BJ (cell line): Measurements from ENCODE around the gene PHRF1. TPM values are rescaled to one million over a fixed set of nuclear protein-coding genes. Genes with fewer than 3 reads are reported as not detected.

Experiments used
- CTCF ChIA-PET: fragments of 350-600 bp; formaldehyde crosslinking; extraction: SDS; loops from one replicate; lab custom pipeline; 2021; ENCODE audit warnings: antibody characterized with exemption, inconsistent platforms; lab: Yijun Ruan, JAX
- POLR2A ChIA-PET: fragments of 300-600 bp; sonication (Branson Sonifier 250); formaldehyde crosslinking; extraction: SDS; loops from one replicate; lab custom pipeline; 2021; ENCODE audit warnings: antibody characterized with exemption; lab: Charles Lee
- DNase-seq: peaks from one replicate; pipeline ENCODE4 v3.0.0-alpha.2; 2011; ENCODE audit warnings: low read depth
- H3K27me3 ChIP-seq: 2 replicates; pipeline ENCODE4 v1.6.0; 2011; ENCODE audit warnings: low read length; ENCODE audit not compliant: control insufficient read depth, insufficient read depth
- H3K36me3 ChIP-seq: 2 replicates; pipeline ENCODE4 v1.5.1; 2011; ENCODE audit warnings: low read length; ENCODE audit not compliant: control insufficient read depth, insufficient read depth
- H3K4me3 ChIP-seq: 2 replicates; pipeline ENCODE4 v1.5.1; 2011; ENCODE audit warnings: low read depth, mild to moderate bottlenecking, control low read depth, low read length
- CTCF ChIP-seq: IDR thresholded peaks from 2 replicates; pipeline ENCODE4 v1.5.1; 2011; ENCODE audit warnings: low read depth, mild to moderate bottlenecking, control low read depth, inconsistent platforms, low read length, moderate library complexity; ENCODE audit not compliant: insufficient read depth
- polyA plus RNA-seq: library from polyadenylated mRNA; depleted of rRNA; stranded (reverse); fragments of >200 nt; gene quantifications from 2 replicates; pipeline ENCODE4 v1.2.3, GENCODE V29; 2011

PHRF1 gene
- polyA plus RNA-seq, 1 experiment: 10.7 TPM

GRCh38 chr11:640021-640706, 63.9 kb downstream of the PHRF1 start:
- CTCF ChIA-PET: interaction anchor here (1.0 kb wide), 1 partner anchor 87 kb away, joined by 3 read pairs; no protein-coding TSS in a partner anchor
- POLR2A ChIA-PET: no interaction called here
- Histone ChIP-seq H3K27me3 (peaks cover 3% of the 10 kb centered on the region; the same call in 1 of the 2 replicates), H3K36me3 (peaks cover 7% of the 10 kb centered on the region), H3K4me3 (no peak overlapping the region)
- DNase-seq: no peak
- TF ChIP-seq CTCF: no peak

GRCh38 chr11:641806-642370, 65.6 kb downstream of the PHRF1 start:
- H3K36me3 ChIP-seq: peaks cover 9% of the 10 kb centered on the region
- no peak overlapping the region for H3K4me3 ChIP-seq
- ChIA-PET POLR2A (no interaction called here), CTCF (interaction anchor here (0.6 kb wide), 1 partner anchor 26 kb away, joined by 3 read pairs; no protein-coding TSS in a partner anchor)
- no peak for TF ChIP-seq CTCF
- H3K27me3 ChIP-seq: peaks cover 3% of the 10 kb centered on the region; the same call in 1 of the 2 replicates
- no peak for DNase-seq

GRCh38 chr11:643366-643765, 67.1 kb downstream of the PHRF1 start:
- DNase-seq: no peak
- ChIA-PET POLR2A (no interaction called here), CTCF (interaction anchor here (0.7 to 1.3 kb wide), 2 partner anchors 15 to 121 kb away, joined by 3 read pairs; no protein-coding TSS in a partner anchor)
- Histone ChIP-seq H3K27me3 (no peaks in the 10 kb centered on the region), H3K4me3 (no peak overlapping the region), H3K36me3 (peaks cover 8% of the 10 kb centered on the region)
- no peak for TF ChIP-seq CTCF

- Histone ChIP-seq H3K4me3 (no peak overlapping the region), H3K27me3 (no peaks in the 10 kb centered on the region), H3K36me3 (peaks cover 8% of the 10 kb centered on the region)
- CTCF ChIA-PET: interaction anchor here (0.7 to 1.3 kb wide), 3 partner anchors 14 to 120 kb away, joined by 3 to 4 read pairs (median 3); no protein-coding TSS in a partner anchor
- DNase-seq: no peak
- POLR2A ChIA-PET: no interaction called here
- TF ChIP-seq CTCF: no peak
Measured at GRCh38 chr11:643849-644738, 67.8 kb downstream of the PHRF1 start.
